H1 (cell line): ENCODE results near the gene INPP4B. TPM values are rescaled to one million over a fixed set of nuclear protein-coding genes. Genes with fewer than 3 reads are reported as not detected.

ENCODE experiments used
- CTCF ChIA-PET: fragments of 300-600 bp; sonication (Branson Sonifier 250); formaldehyde crosslinking; loops from one replicate; lab custom pipeline; 2021; ENCODE audit not compliant: partially characterized antibody; lab: Charles Lee
- POLR2A ChIA-PET: fragments of 300-600 bp; sonication (Branson Sonifier 250); formaldehyde crosslinking; loops from one replicate; lab custom pipeline; 2021; ENCODE audit warnings: inconsistent platforms; ENCODE audit not compliant: partially characterized antibody; lab: Charles Lee
- DNase-seq, 2 experiments: peaks; one replicate each; pipeline versions ENCODE4 v3.0.0 to v3.0.0-alpha.2; 2010 to 2022; ENCODE audit warnings: low spot score in 2 of 2, low read depth in 1 of 2, mixed read lengths in 1 of 2
- FAIRE-seq: peaks from 2 replicates; lab custom pipeline; 2011; peaks lifted over from hg19 to GRCh38; lab: Jason Lieb, UNC
- H2AFZ ChIP-seq: 2 replicates; pipeline ENCODE4 v1.8.1; 2012; ENCODE audit warnings: low read length, inconsistent platforms
- H2AK5ac ChIP-seq: 2 replicates; pipeline ENCODE4 v1.6.1; 2013; ENCODE audit warnings: low read depth, low read length
- H2BK120ac ChIP-seq: replicated peaks from 2 replicates; pipeline ENCODE3; 2013; ENCODE audit warnings: low read depth, low read length, inconsistent platforms
- H2BK12ac ChIP-seq: 2 replicates; pipeline ENCODE4 v1.6.1; 2013; ENCODE audit warnings: low read depth, low read length
- H2BK15ac ChIP-seq: 2 replicates; pipeline ENCODE4 v1.6.1; 2013; ENCODE audit warnings: low read length
- H2BK20ac ChIP-seq: 2 replicates; pipeline ENCODE4 v1.6.1; 2013; ENCODE audit warnings: low read length
- H2BK5ac ChIP-seq: 2 replicates; pipeline ENCODE4 v1.6.1; 2013; ENCODE audit warnings: low read depth, low read length
- H3K14ac ChIP-seq: 2 replicates; pipeline ENCODE4 v1.6.1; 2013; ENCODE audit warnings: inconsistent platforms; ENCODE audit not compliant: insufficient read length
- H3K18ac ChIP-seq: 2 replicates; pipeline ENCODE4 v1.6.1; 2013; ENCODE audit warnings: low read length; ENCODE audit errors: extremely low read depth
- H3K23ac ChIP-seq: 2 replicates; pipeline ENCODE4 v1.6.1; 2013; ENCODE audit warnings: inconsistent platforms; ENCODE audit not compliant: insufficient read length
- H3K23me2 ChIP-seq: 2 replicates; pipeline ENCODE4 v1.6.1; 2013; ENCODE audit warnings: low read depth, low read length
- H3K27ac ChIP-seq: 2 replicates; pipeline ENCODE4 v1.6.1; 2011; ENCODE audit warnings: low read depth, low read length, inconsistent platforms
- H3K27me3 ChIP-seq, 4 experiments: replicated peaks in 1 of 4; 1 replicate in 1 of 4; 2 replicates in 3 of 4; pipeline versions ENCODE4 v1.6.1 to v1.8.1; 2011 to 2013; ENCODE audit warnings: low read length in 3 of 4, mild to moderate bottlenecking in 3 of 4, inconsistent platforms in 2 of 4, mixed read lengths in 2 of 4, moderate library complexity in 1 of 4; ENCODE audit not compliant: control insufficient read depth in 3 of 4, insufficient read depth in 3 of 4; ENCODE audit errors: extremely low read depth in 1 of 4
- H3K36me3 ChIP-seq, 4 experiments: 2 replicates each; pipeline versions ENCODE4 v1.6.1 to v1.8.1; 2011 to 2013; ENCODE audit warnings: mild to moderate bottlenecking in 4 of 4, low read length in 3 of 4, moderate library complexity in 2 of 4, control low read depth in 1 of 4, inconsistent platforms in 1 of 4; ENCODE audit not compliant: insufficient read depth in 4 of 4, control insufficient read depth in 2 of 4
- H3K4ac ChIP-seq: replicated peaks from 2 replicates; pipeline ENCODE3; 2013; ENCODE audit warnings: low read length, low read depth, mixed read lengths, inconsistent platforms; ENCODE audit not compliant: insufficient read length
- H3K4me1 ChIP-seq, 4 experiments: replicated peaks in 1 of 4; 1 replicate in 1 of 4; 2 replicates in 3 of 4; pipeline versions ENCODE4 v1.6.1 to v1.8.1; 2011 to 2013; ENCODE audit warnings: low read length in 3 of 4, inconsistent platforms in 2 of 4, mixed read lengths in 1 of 4; ENCODE audit not compliant: insufficient read depth in 4 of 4, control insufficient read depth in 3 of 4
- H3K4me2 ChIP-seq, 2 experiments: 2 replicates each; pipeline versions ENCODE4 v1.6.1 to v1.8.1; 2011 to 2013; ENCODE audit warnings: low read depth in 2 of 2, low read length in 2 of 2, control low read depth in 1 of 2, inconsistent platforms in 1 of 2, mild to moderate bottlenecking in 1 of 2; ENCODE audit not compliant: insufficient read depth in 1 of 2
- H3K4me3 ChIP-seq, 4 experiments: fragments of 200-600, 300-600 bp in 1 of 4; sonication (generic), shearing (Covaris generic), sonication (Bioruptor Twin) in 1 of 4; 2 replicates each; pipeline versions ENCODE4 v1.5.1 to v1.8.1; 2011 to 2016; ENCODE audit warnings: low read length in 4 of 4, low read depth in 3 of 4, control low read depth in 2 of 4, inconsistent platforms in 2 of 4, mild to moderate bottlenecking in 2 of 4, mixed read lengths in 1 of 4, moderate library complexity in 1 of 4; ENCODE audit not compliant: insufficient read depth in 2 of 4; ENCODE audit errors: extremely low read depth in 1 of 4
- H3K56ac ChIP-seq: replicated peaks from 2 replicates; pipeline ENCODE3; 2013; ENCODE audit warnings: low read depth, mild to moderate bottlenecking, mixed read lengths, low read length, inconsistent platforms; ENCODE audit not compliant: insufficient read length
- H3K79me1 ChIP-seq: 2 replicates; pipeline ENCODE4 v1.6.1; 2013; ENCODE audit warnings: low read depth, low read length, control low read depth
- H3K79me2 ChIP-seq, 2 experiments: 2 replicates each; pipeline versions ENCODE4 v1.6.1 to v1.8.1; 2012 to 2013; ENCODE audit warnings: low read length in 2 of 2, mild to moderate bottlenecking in 2 of 2, inconsistent platforms in 1 of 2; ENCODE audit not compliant: insufficient read depth in 2 of 2, control insufficient read depth in 1 of 2
- H3K9ac ChIP-seq, 4 experiments: replicated peaks in 1 of 4; 1 replicate in 1 of 4; 2 replicates in 3 of 4; pipeline versions ENCODE4 v1.6.1 to v1.8.1; 2011 to 2013; ENCODE audit warnings: low read depth in 3 of 4, low read length in 3 of 4, control low read depth in 2 of 4, mild to moderate bottlenecking in 2 of 4, moderate library complexity in 2 of 4, inconsistent platforms in 1 of 4; ENCODE audit errors: extremely low read depth in 1 of 4
- H3K9me3 ChIP-seq, 2 experiments: 2 replicates each; pipeline versions ENCODE4 v1.6.1 to v1.8.1; 2012 to 2013; ENCODE audit warnings: mild to moderate bottlenecking in 2 of 2, moderate library complexity in 2 of 2, control low read depth in 1 of 2, inconsistent platforms in 1 of 2, low read depth in 1 of 2, low read length in 1 of 2, mixed read lengths in 1 of 2; ENCODE audit not compliant: insufficient read depth in 2 of 2
- H4K20me1 ChIP-seq, 2 experiments: replicated peaks in 1 of 2; 2 replicates each; pipeline versions ENCODE3 to v1.8.1; 2011 to 2013; ENCODE audit warnings: inconsistent platforms in 2 of 2, low read length in 2 of 2, mild to moderate bottlenecking in 1 of 2; ENCODE audit not compliant: insufficient read depth in 2 of 2, control insufficient read depth in 1 of 2
- H4K5ac ChIP-seq: 2 replicates; pipeline ENCODE4 v1.6.1; 2013; ENCODE audit warnings: low read length, low read depth, mixed read lengths, inconsistent platforms; ENCODE audit not compliant: insufficient read length
- H4K8ac ChIP-seq: 2 replicates; pipeline ENCODE4 v1.8.0; 2013; ENCODE audit warnings: mild to moderate bottlenecking, moderate library complexity, low read length, inconsistent platforms; ENCODE audit not compliant: insufficient read depth; ENCODE audit errors: extremely low read depth
- H4K91ac ChIP-seq: replicated peaks from 2 replicates; pipeline ENCODE3; 2013; ENCODE audit warnings: low read length, mixed read lengths, inconsistent platforms; ENCODE audit not compliant: insufficient read length
- BCL11A ChIP-seq, 2 experiments: IDR thresholded peaks; one replicate each; pipeline ENCODE4 v1.6.1; 2011; ENCODE audit warnings: low read depth in 2 of 2, low read length in 2 of 2, mild to moderate bottlenecking in 2 of 2
- WGBS, 2 experiments: shearing (Covaris generic) in 1 of 2; methylation state at CpG; one replicate each; pipeline versions ENCODE4 v1.1.6 to v1.1.7; 2013 to 2015; ENCODE audit warnings: low lambda C conversion rate in 2 of 2, mixed read lengths in 2 of 2, inconsistent platforms in 1 of 2, low coverage in 1 of 2, missing lambda C conversion rate in 1 of 2; ENCODE audit not compliant: insufficient replicate concordance in 2 of 2, insufficient coverage in 1 of 2, insufficient read length in 1 of 2; ENCODE audit errors: extremely low coverage in 1 of 2, missing lambda C conversion rate in 1 of 2; 5-methylcytosine and 5-hydroxymethylcytosine counted together
- polyA plus RNA-seq, 7 experiments: library from polyadenylated mRNA; depleted of rRNA in 3 of 7; stranded (reverse) in 5 of 7; unstranded in 2 of 7; fragments of >200 nt in 5 of 7; fragments of 200-250 nt in 2 of 7; gene quantifications; 1 replicate in 5 of 7; 2 replicates in 1 of 7; 4 replicates in 1 of 7; pipeline versions ENCODE4 v1.2.1 to v1.2.3, GENCODE V29; 2011 to 2013; ENCODE audit warnings: missing spikeins in 2 of 7, mixed read lengths in 2 of 7
- total RNA-seq: library from RNA; stranded (reverse); fragmentation: NEBNext Ultra II Directional; extraction: Animal tissue kit (Norgen Biotek cat#: 25700); gene quantifications from 2 replicates; pipeline ENCODE4 v1.2.1, GENCODE V29; 2021

Gene INPP4B
- total and polyA plus RNA-seq, 2 of the 8 experiments (the other 6 are each of a cell fraction or from before 2014, with no cell fraction given): 0.11 to 0.54 TPM

- Histone ChIP-seq H2BK12ac (no peak overlapping the region), H3K18ac (no peak overlapping the region), H3K9me3 (no peaks in the 10 kb centered on the region), H4K20me1 (no peaks in the 10 kb centered on the region), H3K23ac (no peak overlapping the region), H4K91ac (no peak overlapping the region), H4K8ac (no peak overlapping the region), H3K23me2 (no peaks in the 10 kb centered on the region; the same call in 1 of the 2 replicates), H3K56ac (no peak overlapping the region), H2AFZ (no peak overlapping the region), H3K79me1 (no peaks in the 10 kb centered on the region), H3K4me3 (no peak overlapping the region), H3K79me2 (no peaks in the 10 kb centered on the region), H3K4me1 (no peaks in the 10 kb centered on the region), H2BK5ac (no peak overlapping the region), H3K4me2 (no peak overlapping the region), H3K4ac (no peak overlapping the region), H3K9ac (no peak overlapping the region), H2BK15ac (no peak overlapping the region), H2BK120ac (no peak overlapping the region), H3K14ac (no peak overlapping the region), H4K5ac (no peak overlapping the region), H3K27ac (no peak overlapping the region), H3K27me3 (no peaks in the 10 kb centered on the region), H3K36me3 (no peaks in the 10 kb centered on the region), H2AK5ac (no peak overlapping the region), H2BK20ac (no peak overlapping the region)
- no peak for TF ChIP-seq BCL11A (IDR thresholded peaks at IDR 0.05; ENCODE audit: low read depth in 2 of 2, low read length in 2 of 2)
- no peak for FAIRE-seq
- POLR2A ChIA-PET: no interaction called here
- CTCF ChIA-PET: interaction anchor here (0.6 kb wide), 2 partner anchors 459 to 800 kb away, joined by 3 read pairs; no protein-coding TSS in a partner anchor
- DNase-seq: no peak
- 100% methylated on average over 1 of the region's 1 CpG; no CpG with 5 or more reads in 1 of the 2 experiments for WGBS, 2 experiments
Measured at GRCh38 chr4:142544039-142544438, 302.1 kb downstream of the INPP4B start.
